Esophagus squamous epithelium (tissue), 4 donors: Measurements from ENCODE around the gene TMEM218.

Source experiments
- CTCF ChIP-seq, 6 experiments: fragments of 450-650 bp in 4 of 6; fragments of 200-600 bp in 2 of 6; sonication (generic) in 2 of 6; IDR thresholded peaks; one replicate each; pipeline ENCODE4 v1.5.1; 2016 to 2019; ENCODE audit warnings: antibody characterized with exemption in 6 of 6, mild to moderate bottlenecking in 4 of 6, moderate library complexity in 4 of 6
- POLR2A ChIP-seq, 4 donors: fragments of 450-650 bp; IDR thresholded peaks; one replicate each; pipeline ENCODE4 v1.6.1; 2017; ENCODE audit warnings: antibody characterized with exemption in 4 of 4, mild to moderate bottlenecking in 4 of 4, moderate library complexity in 3 of 4

- no peak for TF ChIP-seq CTCF (IDR thresholded peaks at IDR 0.05)
- TF ChIP-seq POLR2A (IDR thresholded peaks at IDR 0.05) = no peak
Observed at GRCh38 chr11:125052047-125052446, 59.4 kb downstream of the TMEM218 start.
